Stomach (tissue), 9 donors: ENCODE measurements around the gene PDIA4. TPM values are rescaled to one million over a fixed set of nuclear protein-coding genes. Genes with fewer than 3 reads are reported as not detected.
"Not testable (repeated sequence)": the region's sequence is repeated elsewhere in the genome, so short reads cannot be mapped to it uniquely, and the experiment has no call there.

Experiments used
- DNase-seq, 2 donors: peaks; one replicate each; pipeline versions ENCODE4 v3.0.0 to v3.0.0-alpha.2; 2013 to 2019
- H3K27ac ChIP-seq, 5 donors: fragments of 200-600 bp in 4 of 5; sonication (generic) in 4 of 5; one replicate each; pipeline ENCODE4 v1.5.1; 2013 to 2019; ENCODE audit warnings: mild to moderate bottlenecking in 1 of 5, moderate library complexity in 1 of 5
- H3K27me3 ChIP-seq, 3 donors: fragments of 200-600 bp; sonication (generic); one replicate each; pipeline ENCODE4 v1.5.1; 2017 to 2019; ENCODE audit warnings: mixed run types in 1 of 3
- H3K36me3 ChIP-seq, 4 donors: fragments of 200-600 bp; sonication (generic); 1 replicate in 3 of 4; 2 replicates in 1 of 4; pipeline ENCODE4 v1.5.1; 2016 to 2019
- H3K4me1 ChIP-seq, 4 donors: fragments of 200-600 bp; sonication (generic); one replicate each; pipeline ENCODE4 v1.5.1; 2016 to 2019
- H3K4me3 ChIP-seq, 4 donors: fragments of 200-600 bp; sonication (generic) in 3 of 4; one replicate each; pipeline ENCODE4 v1.5.1; 2016 to 2019; ENCODE audit warnings: mild to moderate bottlenecking in 1 of 4
- H3K9me3 ChIP-seq, 4 donors: fragments of 200-600 bp; sonication (generic); one replicate each; pipeline ENCODE4 v1.5.1; 2016 to 2019
- EP300 ChIP-seq: sonication (generic); formaldehyde crosslinking; IDR thresholded peaks from one replicate; pipeline ENCODE4 v1.6.1; 2017; ENCODE audit warnings: antibody characterized with exemption
- POLR2A ChIP-seq, 4 donors: fragments of 450-650 bp; IDR thresholded peaks; one replicate each; pipeline ENCODE4 v1.6.1; 2016; ENCODE audit warnings: antibody characterized with exemption in 4 of 4, control low read depth in 2 of 4, mild to moderate bottlenecking in 1 of 4, moderate library complexity in 1 of 4
- POLR2AphosphoS5 ChIP-seq, 3 donors: sonication (generic); formaldehyde crosslinking; IDR thresholded peaks; one replicate each; pipeline ENCODE4 v1.6.1; 2016; ENCODE audit warnings: antibody characterized with exemption in 3 of 3
- WGBS, 5 donors: extraction: QIAGEN DNeasy Blood & Tissue Kit in 3 of 5; methylation state at CpG; one replicate each; pipeline versions ENCODE4 v1.1.5 to v1.1.7; 2013 to 2018; 5-methylcytosine and 5-hydroxymethylcytosine counted together
- intact Hi-C: fragments of 100-400 bp; cut with DNase I; formaldehyde crosslinking; loops from one replicate; pipeline ENCODE4 v1.15.1; 2023; ENCODE audit warnings: low total_unique reads
- polyA plus RNA-seq, 3 donors: library from polyadenylated mRNA; stranded (reverse); fragments of 200-250 nt; gene quantifications; one replicate each; pipeline ENCODE4 v1.2.3, GENCODE V29; 2013
- total RNA-seq, 5 donors: library from RNA; depleted of rRNA; stranded (reverse); fragments of >200 nt; gene quantifications; one replicate each; pipeline versions ENCODE4 v1.1.0 to v1.2.3, GENCODE V29; 2014 to 2016
- TF ChIP-seq, protein P1 (sequence below), 7 experiments: fragments of 450-650 bp in 4 of 7; fragments of 200-600 bp in 3 of 7; sonication (generic) in 3 of 7; IDR thresholded peaks; one replicate each; pipeline ENCODE4 v1.5.1; 2016 to 2019; ENCODE audit warnings: antibody characterized with exemption in 7 of 7, control low read depth in 2 of 7, mild to moderate bottlenecking in 1 of 7
- donor health status: healthy with polysubstance abuse.
- donor health status: Bipolar disorder and iron deficiency.
- donor health status: healthy.

The PDIA4 gene
- total and polyA plus RNA-seq, 8 donors = 13.7 to 185 (median 73.3) TPM

DNA sequence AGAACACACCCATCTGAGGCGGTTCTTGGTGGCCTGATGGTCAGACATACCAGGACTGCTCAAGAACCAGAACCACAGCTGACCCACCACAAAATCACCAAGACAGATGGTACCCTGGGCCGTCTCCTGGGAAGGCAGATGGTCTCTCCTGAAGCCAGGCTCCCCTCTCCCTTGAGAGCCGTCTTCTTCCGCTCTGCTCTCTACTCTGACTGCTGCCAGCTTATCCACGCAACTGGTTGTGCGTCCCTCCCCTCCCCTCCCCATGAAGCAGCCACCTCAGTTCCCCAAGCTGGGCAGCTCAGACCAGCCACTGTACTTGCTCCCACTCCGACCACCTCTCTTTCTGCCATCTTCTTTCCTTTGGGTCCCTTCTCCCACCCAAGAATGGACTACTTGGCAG, 14.0 kb downstream of the PDIA4 start:
- Histone ChIP-seq H3K9me3 (no peaks in the 10 kb centered on the region), H3K27me3 (no peaks in the 10 kb centered on the region), H3K4me1 (no peaks in the 10 kb centered on the region), H3K4me3 (no peak overlapping the region), H3K27ac (no peak overlapping the region), H3K36me3 (peaks cover 78 to 100% (median 99%) of the 10 kb centered on the region in 4 donors)
- intact Hi-C loops = no loop called here
- DNase-seq = no peak
- WGBS, 5 donors = 87 to 99% (median 94%) methylated on average over 7 of the region's 7 CpGs
- TF ChIP-seq, protein P1, sequence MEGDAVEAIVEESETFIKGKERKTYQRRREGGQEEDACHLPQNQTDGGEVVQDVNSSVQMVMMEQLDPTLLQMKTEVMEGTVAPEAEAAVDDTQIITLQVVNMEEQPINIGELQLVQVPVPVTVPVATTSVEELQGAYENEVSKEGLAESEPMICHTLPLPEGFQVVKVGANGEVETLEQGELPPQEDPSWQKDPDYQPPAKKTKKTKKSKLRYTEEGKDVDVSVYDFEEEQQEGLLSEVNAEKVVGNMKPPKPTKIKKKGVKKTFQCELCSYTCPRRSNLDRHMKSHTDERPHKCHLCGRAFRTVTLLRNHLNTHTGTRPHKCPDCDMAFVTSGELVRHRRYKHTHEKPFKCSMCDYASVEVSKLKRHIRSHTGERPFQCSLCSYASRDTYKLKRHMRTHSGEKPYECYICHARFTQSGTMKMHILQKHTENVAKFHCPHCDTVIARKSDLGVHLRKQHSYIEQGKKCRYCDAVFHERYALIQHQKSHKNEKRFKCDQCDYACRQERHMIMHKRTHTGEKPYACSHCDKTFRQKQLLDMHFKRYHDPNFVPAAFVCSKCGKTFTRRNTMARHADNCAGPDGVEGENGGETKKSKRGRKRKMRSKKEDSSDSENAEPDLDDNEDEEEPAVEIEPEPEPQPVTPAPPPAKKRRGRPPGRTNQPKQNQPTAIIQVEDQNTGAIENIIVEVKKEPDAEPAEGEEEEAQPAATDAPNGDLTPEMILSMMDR (IDR thresholded peaks at IDR 0.05) = no peak
- TF ChIP-seq EP300 = no peak
- no peak for TF ChIP-seq POLR2AphosphoS5 (IDR thresholded peaks at IDR 0.05)
- no peak for TF ChIP-seq POLR2A (IDR thresholded peaks at IDR 0.05)

DNA sequence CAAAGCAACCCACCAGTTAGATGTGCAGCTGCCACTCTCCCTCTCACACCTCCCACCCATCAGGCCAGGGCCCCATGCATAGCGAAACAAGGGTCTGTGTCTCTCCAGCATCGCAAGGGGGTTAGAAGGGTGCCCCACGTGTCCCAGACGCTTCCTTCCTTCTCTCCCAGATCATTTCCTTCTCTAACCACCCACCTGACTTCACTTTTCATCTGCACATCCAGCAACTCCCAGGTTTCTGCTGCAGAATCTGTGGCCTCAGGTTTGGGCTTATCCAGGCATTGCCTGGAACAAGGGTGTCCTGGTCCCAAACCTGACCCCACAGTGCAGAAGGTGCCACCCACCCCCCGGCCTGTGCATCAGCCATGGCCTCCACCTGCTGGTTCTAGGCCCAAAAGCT, 14.4 kb downstream of the PDIA4 start:
- DNase-seq = no peak
- H3K9me3 ChIP-seq = no peaks in the 10 kb centered on the region
- H3K27me3 ChIP-seq = no peaks in the 10 kb centered on the region
- H3K4me3 ChIP-seq = no peak overlapping the region
- peaks cover 80 to 100% (median 99%) of the 10 kb centered on the region in 4 donors for H3K36me3 ChIP-seq
- intact Hi-C loops = no loop called here
- no peaks in the 10 kb centered on the region for H3K4me1 ChIP-seq
- TF ChIP-seq, protein P1 (IDR thresholded peaks at IDR 0.05) = no peak
- TF ChIP-seq POLR2A (IDR thresholded peaks at IDR 0.05) (no peak), POLR2AphosphoS5 (IDR thresholded peaks at IDR 0.05) (no peak), EP300 (no peak)
- no peak overlapping the region for H3K27ac ChIP-seq
- 79 to 87% (median 87%) methylated on average over 5 of the region's 5 CpGs for WGBS, 5 donors

DNA sequence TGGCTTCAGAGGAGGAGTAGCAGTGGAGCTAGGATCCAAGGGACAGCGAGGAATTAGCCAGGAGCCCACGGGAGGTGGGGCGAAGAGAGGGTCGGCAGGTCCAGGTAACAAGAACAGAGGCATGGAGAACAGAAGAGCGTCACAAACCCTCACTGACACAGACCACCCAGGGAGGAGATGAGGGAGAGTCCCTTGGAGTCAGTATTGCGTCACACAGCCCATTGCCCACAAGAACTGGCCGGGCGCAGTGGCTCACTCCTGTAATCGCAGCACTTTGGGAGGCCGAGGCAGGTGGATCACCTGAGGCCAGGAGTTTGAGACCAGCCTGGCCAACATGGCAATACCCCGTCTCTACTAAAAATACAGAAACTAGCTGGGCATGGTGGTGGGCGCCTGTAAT, 15.6 kb downstream of the PDIA4 start:
- H3K9me3 ChIP-seq, intact Hi-C loops, DNase-seq, H3K27ac ChIP-seq, H3K4me1 ChIP-seq, H3K27me3 ChIP-seq, H3K4me3 ChIP-seq: not testable (repeated sequence)
- WGBS, 5 donors = 83 to 94% (median 85%) methylated on average over 11 to 12 of the region's 12 CpGs
- H3K36me3 ChIP-seq = peaks cover 81 to 100% (median 99%) of the 10 kb centered on the region in 4 donors

DNA sequence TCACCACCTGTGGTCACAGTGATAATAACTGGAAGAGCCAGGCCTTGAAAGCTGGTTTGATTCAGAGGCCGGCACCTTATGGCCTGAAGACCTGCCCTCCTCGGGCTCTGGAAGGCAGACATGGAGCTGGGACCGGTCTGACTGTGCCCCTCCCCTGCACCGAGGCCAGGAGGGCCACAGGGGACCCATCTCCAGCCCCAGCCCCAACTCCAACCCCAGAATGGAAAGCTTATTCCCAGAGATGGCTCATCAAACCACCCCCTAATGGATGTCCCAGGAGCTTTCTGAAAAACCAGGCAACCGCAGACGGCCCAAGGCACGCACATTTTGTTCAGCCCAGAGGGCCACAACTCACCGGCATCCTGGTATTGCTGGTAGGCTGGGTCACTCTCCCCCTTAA, 16.8 kb downstream of the PDIA4 start:
- Histone ChIP-seq H3K36me3 (peaks cover 85 to 100% (median 100%) of the 10 kb centered on the region in 4 donors), H3K9me3 (no peaks in the 10 kb centered on the region), H3K4me1 (no peaks in the 10 kb centered on the region), H3K27ac (no peak overlapping the region), H3K27me3 (no peaks in the 10 kb centered on the region), H3K4me3 (no peak overlapping the region)
- TF ChIP-seq, protein P1 (IDR thresholded peaks at IDR 0.05) = no peak
- no peak for DNase-seq
- WGBS, 5 donors = 92 to 99% (median 95%) methylated on average over 7 to 8 of the region's 8 CpGs
- intact Hi-C loops = no loop called here

DNA sequence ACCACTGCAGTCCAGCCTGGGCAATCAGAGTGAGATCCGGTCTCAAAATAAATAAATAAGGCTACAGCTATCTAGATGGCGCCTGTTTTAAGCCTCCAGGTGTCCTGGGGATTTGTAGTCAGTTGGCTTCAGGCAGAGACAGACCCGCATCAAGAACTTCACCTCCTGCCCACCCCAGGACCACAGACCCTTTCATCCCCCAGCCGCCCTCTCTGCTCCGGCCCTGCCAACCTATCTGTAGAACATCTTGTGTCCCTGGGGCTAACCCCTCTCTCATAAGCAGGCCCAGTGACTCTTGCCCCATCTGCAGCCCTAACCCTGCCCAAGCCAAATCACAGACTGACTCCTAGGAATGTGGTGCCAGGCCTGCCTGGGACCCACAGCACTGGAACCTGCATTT, 17.9 kb downstream of the PDIA4 start:
- no peak overlapping the region for H3K4me3 ChIP-seq
- peaks cover 81 to 100% (median 96%) of the 10 kb centered on the region in 4 donors for H3K36me3 ChIP-seq
- TF ChIP-seq, protein P1 (IDR thresholded peaks at IDR 0.05) = no peak
- TF ChIP-seq POLR2AphosphoS5 (IDR thresholded peaks at IDR 0.05) (no peak), POLR2A (IDR thresholded peaks at IDR 0.05) (no peak), EP300 (no peak)
- H3K27me3 ChIP-seq = no peaks in the 10 kb centered on the region
- no peak overlapping the region for H3K27ac ChIP-seq
- H3K9me3 ChIP-seq = no peaks in the 10 kb centered on the region
- WGBS, 5 donors = 85 to 97% (median 94%) methylated on average over 4 to 5 of the region's 5 CpGs
- intact Hi-C loops = no loop called here
- DNase-seq = no peak
- peaks cover 0 to 6% (median 0%) of the 10 kb centered on the region in 4 donors for H3K4me1 ChIP-seq
